OCI-LY1 (cell line): ENCODE data around the gene KLHL1.

ENCODE experiments used
- H2AFZ ChIP-seq: fragments of 200-600 bp; sonication (generic), shearing (Covaris generic); 2 replicates; pipeline ENCODE4 v1.6.0; 2014; ENCODE audit warnings: antibody characterized with exemption, mild to moderate bottlenecking, low read length
- H3F3A ChIP-seq: fragments of 200-600 bp; sonication (generic), shearing (Covaris generic); 2 replicates; pipeline ENCODE4 v1.6.0; 2014; ENCODE audit warnings: mild to moderate bottlenecking, antibody characterized with exemption, low read length, moderate library complexity; ENCODE audit not compliant: insufficient read depth
- H3K27ac ChIP-seq: fragments of 200-600 bp; sonication (generic); 2 replicates; pipeline ENCODE4 v1.5.1; 2014; ENCODE audit warnings: low read length, mixed run types, mild to moderate bottlenecking, low read depth; ENCODE audit not compliant: poor library complexity, severe bottlenecking
- H3K27me3 ChIP-seq: fragments of 200-600 bp; sonication (generic); 2 replicates; pipeline ENCODE4 v1.6.0; 2014; ENCODE audit warnings: antibody characterized with exemption, mild to moderate bottlenecking, low read length, moderate library complexity; ENCODE audit not compliant: insufficient read depth
- H3K36me3 ChIP-seq: fragments of 200-600 bp; sonication (generic); 2 replicates; pipeline ENCODE4 v1.6.1; 2014; ENCODE audit warnings: mild to moderate bottlenecking, antibody characterized with exemption, low read length, moderate library complexity, mixed read lengths; ENCODE audit not compliant: insufficient read depth
- H3K4me1 ChIP-seq: fragments of 200-600 bp; sonication (generic); 2 replicates; pipeline ENCODE4 v1.5.1; 2014; ENCODE audit warnings: mild to moderate bottlenecking, low read length, moderate library complexity; ENCODE audit not compliant: insufficient read depth, severe bottlenecking
- H3K4me2 ChIP-seq: fragments of 200-600 bp; sonication (generic), shearing (Covaris generic); 2 replicates; pipeline ENCODE4 v1.6.1; 2014; ENCODE audit warnings: low read length
- H3K4me3 ChIP-seq: fragments of 200-600 bp; sonication (generic); 2 replicates; pipeline ENCODE4 v1.5.1; 2014; ENCODE audit warnings: low read length, low read depth, mild to moderate bottlenecking, mixed read lengths; ENCODE audit not compliant: poor library complexity, severe bottlenecking
- H3K79me2 ChIP-seq: fragments of 200-600 bp; shearing (Covaris generic); 2 replicates; pipeline ENCODE4 v1.6.1; 2016; ENCODE audit warnings: mixed run types, low read length, mixed read lengths; ENCODE audit not compliant: insufficient read depth
- H3K9ac ChIP-seq: fragments of 200-600 bp; sonication (generic), shearing (Covaris generic); 2 replicates; pipeline ENCODE4 v1.6.1; 2014; ENCODE audit warnings: mild to moderate bottlenecking, low read length, mixed read lengths
- H3K9me2 ChIP-seq: fragments of 200-600 bp; sonication (generic), shearing (Covaris generic); 2 replicates; pipeline ENCODE4 v1.6.1; 2014; ENCODE audit warnings: low read depth, mild to moderate bottlenecking, low read length, mixed read lengths
- H3K9me3 ChIP-seq: fragments of 200-600 bp; shearing (Covaris generic); 2 replicates; pipeline ENCODE4 v1.6.1; 2014; ENCODE audit warnings: low read length, mixed read lengths
- H4K20me1 ChIP-seq: fragments of 200-600 bp; sonication (generic), shearing (Covaris generic); 2 replicates; pipeline ENCODE4 v1.6.0; 2016; ENCODE audit warnings: mild to moderate bottlenecking, low read length; ENCODE audit not compliant: insufficient read depth
- EZH2 ChIP-seq: fragments of 200-600 bp; sonication (generic), shearing (Covaris generic); IDR thresholded peaks from 2 replicates; pipeline ENCODE4 v1.8.0; 2017; ENCODE audit warnings: borderline replicate concordance, mixed run types, mild to moderate bottlenecking, antibody characterized with exemption, low read length, moderate library complexity, mixed read lengths
- TF ChIP-seq, protein P1 (sequence below): fragments of 200-600 bp; sonication (generic), shearing (Covaris generic); IDR thresholded peaks from 2 replicates; pipeline ENCODE4 v1.5.1; 2017; ENCODE audit warnings: mild to moderate bottlenecking, antibody characterized with exemption, low read length, moderate library complexity, mixed read lengths

The KLHL1 gene

GRCh38 chr13:69657676-69658075 is 450.6 kb downstream of the KLHL1 start:
- no peaks in the 10 kb centered on the region for H3K27me3 ChIP-seq

DNA sequence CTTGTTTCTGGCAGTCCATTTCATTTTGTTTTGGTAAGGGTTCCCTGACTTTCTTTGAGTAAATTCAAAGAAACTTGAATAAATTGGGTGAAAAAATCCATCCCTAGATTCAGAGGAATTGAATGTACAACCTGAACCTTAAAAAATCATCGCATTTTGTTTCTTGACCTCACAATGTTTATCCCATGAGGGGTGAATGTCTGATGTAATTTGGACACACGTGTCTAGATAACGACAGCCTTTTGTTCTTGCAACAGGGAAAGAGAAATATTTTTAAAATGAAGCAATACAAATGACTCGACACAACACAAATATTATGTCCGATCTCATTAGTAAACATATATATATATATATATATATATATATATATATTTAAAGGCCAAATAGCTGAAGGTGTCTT is 453.9 kb downstream of the KLHL1 start:
- H3K79me2 ChIP-seq: no peaks in the 10 kb centered on the region
- no peak overlapping the region for H3K4me2 ChIP-seq
- H3K36me3 ChIP-seq: no peaks in the 10 kb centered on the region
- no peak overlapping the region for H3K4me3 ChIP-seq
- H3K27ac ChIP-seq: no peak overlapping the region
- no peaks in the 10 kb centered on the region for H3K27me3 ChIP-seq
- no peak overlapping the region for H3K9ac ChIP-seq
- no peaks in the 10 kb centered on the region for H4K20me1 ChIP-seq
- H3K9me3 ChIP-seq: 0 out of 2 replicates have a peak, but pooled peaks cover 7% of the 10 kb centered on the region
- no peaks in the 10 kb centered on the region for H3K4me1 ChIP-seq
- no peaks in the 10 kb centered on the region for H3F3A ChIP-seq
- no peak overlapping the region for H2AFZ ChIP-seq
- no peaks in the 10 kb centered on the region for H3K9me2 ChIP-seq
- TF ChIP-seq, protein P1, sequence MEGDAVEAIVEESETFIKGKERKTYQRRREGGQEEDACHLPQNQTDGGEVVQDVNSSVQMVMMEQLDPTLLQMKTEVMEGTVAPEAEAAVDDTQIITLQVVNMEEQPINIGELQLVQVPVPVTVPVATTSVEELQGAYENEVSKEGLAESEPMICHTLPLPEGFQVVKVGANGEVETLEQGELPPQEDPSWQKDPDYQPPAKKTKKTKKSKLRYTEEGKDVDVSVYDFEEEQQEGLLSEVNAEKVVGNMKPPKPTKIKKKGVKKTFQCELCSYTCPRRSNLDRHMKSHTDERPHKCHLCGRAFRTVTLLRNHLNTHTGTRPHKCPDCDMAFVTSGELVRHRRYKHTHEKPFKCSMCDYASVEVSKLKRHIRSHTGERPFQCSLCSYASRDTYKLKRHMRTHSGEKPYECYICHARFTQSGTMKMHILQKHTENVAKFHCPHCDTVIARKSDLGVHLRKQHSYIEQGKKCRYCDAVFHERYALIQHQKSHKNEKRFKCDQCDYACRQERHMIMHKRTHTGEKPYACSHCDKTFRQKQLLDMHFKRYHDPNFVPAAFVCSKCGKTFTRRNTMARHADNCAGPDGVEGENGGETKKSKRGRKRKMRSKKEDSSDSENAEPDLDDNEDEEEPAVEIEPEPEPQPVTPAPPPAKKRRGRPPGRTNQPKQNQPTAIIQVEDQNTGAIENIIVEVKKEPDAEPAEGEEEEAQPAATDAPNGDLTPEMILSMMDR: no peak
- no peak for TF ChIP-seq EZH2

More at GRCh38 chr13:69657676-69658075, 450.6 kb downstream of the KLHL1 start:
- no peaks in the 10 kb centered on the region for H4K20me1 ChIP-seq
- H3K79me2 ChIP-seq: no peaks in the 10 kb centered on the region
- no peak overlapping the region for H3K4me3 ChIP-seq
- no peak overlapping the region for H3K27ac ChIP-seq
- peaks cover 17% of the 10 kb centered on the region for H3K9me3 ChIP-seq
- H3K9me2 ChIP-seq: no peaks in the 10 kb centered on the region
- H3K9ac ChIP-seq: no peak overlapping the region
- H3K4me2 ChIP-seq: no peak overlapping the region
- H2AFZ ChIP-seq: no peak overlapping the region
- no peaks in the 10 kb centered on the region for H3K4me1 ChIP-seq
- TF ChIP-seq EZH2: no peak
- TF ChIP-seq, protein P1: no peak
- no peaks in the 10 kb centered on the region for H3F3A ChIP-seq
- H3K36me3 ChIP-seq: no peaks in the 10 kb centered on the region
